HEK293 (cell line): ENCODE measurements around the gene ADGRL1.

ENCODE experiments used
- CTCF ChIA-PET: fragments of 350-600 bp; formaldehyde crosslinking; extraction: SDS; loops from one replicate; lab custom pipeline; 2021; ENCODE audit warnings: antibody characterized with exemption; lab: Yijun Ruan, JAX
- POLR2A ChIA-PET: fragments of 300-600 bp; formaldehyde crosslinking; extraction: SDS; loops from one replicate; lab custom pipeline; 2020; ENCODE audit warnings: antibody characterized with exemption, inconsistent platforms; lab: Yijun Ruan, JAX
- H3K27ac ChIP-seq: fragments of 200-500 bp; sonication (Bioruptor generic); 2 replicates; pipeline ENCODE4 v1.5.1; 2014; ENCODE audit warnings: low read depth, low read length, control low read depth, inconsistent platforms; ENCODE audit errors: extremely low read depth
- H3K36me3 ChIP-seq, 2 experiments: fragments of 200-500 bp in 1 of 2; sonication (Bioruptor generic) in 1 of 2; 1 replicate in 1 of 2; 2 replicates in 1 of 2; pipeline ENCODE4 v1.5.1; 2014 to 2017; ENCODE audit warnings: inconsistent platforms in 2 of 2, low read length in 2 of 2; ENCODE audit not compliant: control insufficient read depth in 2 of 2, insufficient read depth in 1 of 2
- H3K4me1 ChIP-seq: fragments of 200-500 bp; sonication (Bioruptor generic); 2 replicates; pipeline ENCODE4 v1.5.1; 2014; ENCODE audit warnings: mild to moderate bottlenecking, low read length, inconsistent platforms; ENCODE audit not compliant: control insufficient read depth, insufficient read depth
- H3K4me3 ChIP-seq: 2 replicates; pipeline ENCODE4 v1.5.1; 2011; ENCODE audit warnings: low read depth, mild to moderate bottlenecking, control low read depth, low read length, moderate library complexity
- H3K9me3 ChIP-seq: fragments of 200-500 bp; sonication (Bioruptor generic); 2 replicates; pipeline ENCODE4 v1.5.1; 2014; ENCODE audit warnings: low read depth, low read length, inconsistent platforms; ENCODE audit not compliant: control insufficient read depth, insufficient read depth
- BCL11B ChIP-seq: fragments of 450-650 bp; formaldehyde crosslinking; IDR thresholded peaks from 2 replicates; pipeline ENCODE4 v1.5.1; 2016; ENCODE audit warnings: low read depth, missing biosample characterization, missing genetic modification characterization
- BCL6B ChIP-seq: fragments of 450-650 bp; formaldehyde crosslinking; IDR thresholded peaks from 2 replicates; pipeline ENCODE4 v1.5.1; 2017; ENCODE audit warnings: missing biosample characterization, missing genetic modification characterization
- HOXA7 ChIP-seq: sonication (generic); formaldehyde crosslinking; IDR thresholded peaks from 2 replicates; pipeline ENCODE4 v1.8.1; 2022; ENCODE audit warnings: missing genetic modification reagents, borderline replicate concordance
- HOXC10 ChIP-seq: sonication (generic); formaldehyde crosslinking; IDR thresholded peaks from 2 replicates; pipeline ENCODE4 v1.8.1; 2023; ENCODE audit warnings: mild to moderate bottlenecking, missing genetic modification reagents
- KLF16 ChIP-seq: fragments of 450-650 bp; formaldehyde crosslinking; IDR thresholded peaks from 2 replicates; pipeline ENCODE4 v1.5.1; 2017; ENCODE audit warnings: missing biosample characterization, missing genetic modification characterization
- MYNN ChIP-seq: fragments of 450-650 bp; formaldehyde crosslinking; IDR thresholded peaks from 2 replicates; pipeline ENCODE4 v1.5.1; 2016; ENCODE audit warnings: missing biosample characterization, missing genetic modification characterization, borderline replicate concordance
- SALL2 ChIP-seq: fragments of 450-650 bp; formaldehyde crosslinking; IDR thresholded peaks from 2 replicates; pipeline ENCODE4 v1.5.0; 2017; ENCODE audit warnings: missing biosample characterization, mild to moderate bottlenecking, missing genetic modification characterization, borderline replicate concordance
- TCF7L2 ChIP-seq: IDR thresholded peaks from 2 replicates; pipeline ENCODE4 v1.6.1; 2011; ENCODE audit warnings: low read depth, mild to moderate bottlenecking, inconsistent platforms, low read length, moderate library complexity, borderline replicate concordance
- ZNF112 ChIP-seq: fragments of 450-650 bp; formaldehyde crosslinking; IDR thresholded peaks from 2 replicates; pipeline ENCODE4 v1.5.0; 2017; ENCODE audit warnings: missing biosample characterization, missing genetic modification characterization
- ZNF214 ChIP-seq: fragments of 450-650 bp; formaldehyde crosslinking; IDR thresholded peaks from 2 replicates; pipeline ENCODE4 v1.5.1; 2017; ENCODE audit warnings: missing biosample characterization, mild to moderate bottlenecking, missing genetic modification characterization, borderline replicate concordance
- ZNF280C ChIP-seq: fragments of 450-650 bp; formaldehyde crosslinking; IDR thresholded peaks from 2 replicates; pipeline ENCODE4 v1.5.1; 2016; ENCODE audit warnings: missing biosample characterization, missing genetic modification characterization
- ZNF37A ChIP-seq: fragments of 450-650 bp; IDR thresholded peaks from 2 replicates; pipeline ENCODE4 v1.5.1; 2018; ENCODE audit warnings: missing biosample characterization, missing genetic modification characterization
- ZNF558 ChIP-seq: fragments of 450-650 bp; formaldehyde crosslinking; IDR thresholded peaks from 2 replicates; pipeline ENCODE4 v1.5.1; 2016; ENCODE audit warnings: missing biosample characterization, missing genetic modification characterization
- ZNF561 ChIP-seq: fragments of 450-650 bp; IDR thresholded peaks from 2 replicates; pipeline ENCODE4 v1.5.1; 2018; ENCODE audit warnings: missing biosample characterization, missing genetic modification characterization, borderline replicate concordance
- ZNF600 ChIP-seq: fragments of 450-650 bp; formaldehyde crosslinking; IDR thresholded peaks from 2 replicates; pipeline ENCODE4 v1.5.1; 2016; ENCODE audit warnings: missing biosample characterization, missing genetic modification characterization
- ZNF660 ChIP-seq: fragments of 450-650 bp; IDR thresholded peaks from 2 replicates; pipeline ENCODE4 v1.5.1; 2018; ENCODE audit warnings: missing biosample characterization, mild to moderate bottlenecking, missing genetic modification characterization
- ZSCAN30 ChIP-seq: fragments of 450-650 bp; IDR thresholded peaks from 2 replicates; pipeline ENCODE4 v1.5.1; 2018; ENCODE audit warnings: missing biosample characterization, mild to moderate bottlenecking, missing genetic modification characterization, moderate library complexity
- TF ChIP-seq, protein P1 (sequence below): fragments of 450-650 bp; formaldehyde crosslinking; IDR thresholded peaks from 2 replicates; pipeline ENCODE4 v1.5.1; 2016; ENCODE audit warnings: missing biosample characterization, missing genetic modification characterization
- TF ChIP-seq, protein P2 (sequence below): fragments of 450-650 bp; formaldehyde crosslinking; IDR thresholded peaks from 2 replicates; pipeline ENCODE4 v1.5.1; 2016; ENCODE audit warnings: missing biosample characterization, missing genetic modification characterization, low read depth
- TF ChIP-seq, protein P3 (sequence below): fragments of 450-650 bp; formaldehyde crosslinking; conservative IDR thresholded peaks from 2 replicates; pipeline ENCODE4 v1.5.1; 2016; ENCODE audit warnings: low read depth, missing biosample characterization, missing genetic modification characterization

Gene ADGRL1

GRCh38 chr19:14103310-14103709 lies 102.7 kb downstream of the ADGRL1 start (continued):
- TF ChIP-seq, protein P1, sequence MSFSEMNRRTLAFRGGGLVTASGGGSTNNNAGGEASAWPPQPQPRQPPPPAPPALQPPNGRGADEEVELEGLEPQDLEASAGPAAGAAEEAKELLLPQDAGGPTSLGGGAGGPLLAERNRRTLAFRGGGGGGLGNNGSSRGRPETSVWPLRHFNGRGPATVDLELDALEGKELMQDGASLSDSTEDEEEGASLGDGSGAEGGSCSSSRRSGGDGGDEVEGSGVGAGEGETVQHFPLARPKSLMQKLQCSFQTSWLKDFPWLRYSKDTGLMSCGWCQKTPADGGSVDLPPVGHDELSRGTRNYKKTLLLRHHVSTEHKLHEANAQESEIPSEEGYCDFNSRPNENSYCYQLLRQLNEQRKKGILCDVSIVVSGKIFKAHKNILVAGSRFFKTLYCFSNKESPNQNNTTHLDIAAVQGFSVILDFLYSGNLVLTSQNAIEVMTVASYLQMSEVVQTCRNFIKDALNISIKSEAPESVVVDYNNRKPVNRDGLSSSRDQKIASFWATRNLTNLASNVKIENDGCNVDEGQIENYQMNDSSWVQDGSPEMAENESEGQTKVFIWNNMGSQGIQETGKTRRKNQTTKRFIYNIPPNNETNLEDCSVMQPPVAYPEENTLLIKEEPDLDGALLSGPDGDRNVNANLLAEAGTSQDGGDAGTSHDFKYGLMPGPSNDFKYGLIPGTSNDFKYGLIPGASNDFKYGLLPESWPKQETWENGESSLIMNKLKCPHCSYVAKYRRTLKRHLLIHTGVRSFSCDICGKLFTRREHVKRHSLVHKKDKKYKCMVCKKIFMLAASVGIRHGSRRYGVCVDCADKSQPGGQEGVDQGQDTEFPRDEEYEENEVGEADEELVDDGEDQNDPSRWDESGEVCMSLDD (tag by site-specific recombination): no peak

DNA sequence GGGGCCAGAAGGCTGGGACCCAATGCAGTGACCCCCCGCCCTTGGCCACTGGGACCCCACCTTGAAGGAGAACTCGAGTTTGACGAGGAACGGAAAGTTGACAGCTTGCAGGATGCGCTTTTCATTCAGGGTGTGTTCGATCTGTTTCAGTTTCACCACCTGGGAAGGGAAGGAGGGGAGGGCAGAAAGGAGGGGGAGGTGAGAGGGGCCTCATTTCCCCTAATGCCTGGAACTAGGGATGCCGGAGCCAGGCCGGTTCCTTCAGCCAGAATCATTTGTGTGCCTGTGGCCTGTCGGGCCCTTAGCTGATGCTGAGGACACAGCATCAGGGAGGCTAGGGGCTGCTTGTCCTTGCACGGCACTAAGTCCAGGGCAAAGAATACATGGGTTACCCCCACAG lies 103.2 kb downstream of the ADGRL1 start:
- ChIA-PET CTCF (interaction anchor here (0.6 kb wide), 1 partner anchor 218 kb away, joined by 5 read pairs; no protein-coding TSS in a partner anchor), POLR2A (interaction anchor here (1.8 kb wide), 1 partner anchor 34 kb away, joined by 5 read pairs; the partner anchor contains the start of gene ASF1B)
- TF ChIP-seq, protein P2, sequence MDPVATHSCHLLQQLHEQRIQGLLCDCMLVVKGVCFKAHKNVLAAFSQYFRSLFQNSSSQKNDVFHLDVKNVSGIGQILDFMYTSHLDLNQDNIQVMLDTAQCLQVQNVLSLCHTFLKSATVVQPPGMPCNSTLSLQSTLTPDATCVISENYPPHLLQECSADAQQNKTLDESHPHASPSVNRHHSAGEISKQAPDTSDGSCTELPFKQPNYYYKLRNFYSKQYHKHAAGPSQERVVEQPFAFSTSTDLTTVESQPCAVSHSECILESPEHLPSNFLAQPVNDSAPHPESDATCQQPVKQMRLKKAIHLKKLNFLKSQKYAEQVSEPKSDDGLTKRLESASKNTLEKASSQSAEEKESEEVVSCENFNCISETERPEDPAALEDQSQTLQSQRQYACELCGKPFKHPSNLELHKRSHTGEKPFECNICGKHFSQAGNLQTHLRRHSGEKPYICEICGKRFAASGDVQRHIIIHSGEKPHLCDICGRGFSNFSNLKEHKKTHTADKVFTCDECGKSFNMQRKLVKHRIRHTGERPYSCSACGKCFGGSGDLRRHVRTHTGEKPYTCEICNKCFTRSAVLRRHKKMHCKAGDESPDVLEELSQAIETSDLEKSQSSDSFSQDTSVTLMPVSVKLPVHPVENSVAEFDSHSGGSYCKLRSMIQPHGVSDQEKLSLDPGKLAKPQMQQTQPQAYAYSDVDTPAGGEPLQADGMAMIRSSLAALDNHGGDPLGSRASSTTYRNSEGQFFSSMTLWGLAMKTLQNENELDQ (tag by site-specific recombination): no peak
- no peak for TF ChIP-seq ZNF214 (tag by site-specific recombination)
- no peak for TF ChIP-seq ZNF600
- no peak for TF ChIP-seq ZNF112
- no peak for TF ChIP-seq ZNF558 (tag by site-specific recombination)
- TF ChIP-seq BCL6B (tag by site-specific recombination): no peak
- no peak for TF ChIP-seq SALL2
- no peak for TF ChIP-seq TCF7L2
- TF ChIP-seq, protein P3, sequence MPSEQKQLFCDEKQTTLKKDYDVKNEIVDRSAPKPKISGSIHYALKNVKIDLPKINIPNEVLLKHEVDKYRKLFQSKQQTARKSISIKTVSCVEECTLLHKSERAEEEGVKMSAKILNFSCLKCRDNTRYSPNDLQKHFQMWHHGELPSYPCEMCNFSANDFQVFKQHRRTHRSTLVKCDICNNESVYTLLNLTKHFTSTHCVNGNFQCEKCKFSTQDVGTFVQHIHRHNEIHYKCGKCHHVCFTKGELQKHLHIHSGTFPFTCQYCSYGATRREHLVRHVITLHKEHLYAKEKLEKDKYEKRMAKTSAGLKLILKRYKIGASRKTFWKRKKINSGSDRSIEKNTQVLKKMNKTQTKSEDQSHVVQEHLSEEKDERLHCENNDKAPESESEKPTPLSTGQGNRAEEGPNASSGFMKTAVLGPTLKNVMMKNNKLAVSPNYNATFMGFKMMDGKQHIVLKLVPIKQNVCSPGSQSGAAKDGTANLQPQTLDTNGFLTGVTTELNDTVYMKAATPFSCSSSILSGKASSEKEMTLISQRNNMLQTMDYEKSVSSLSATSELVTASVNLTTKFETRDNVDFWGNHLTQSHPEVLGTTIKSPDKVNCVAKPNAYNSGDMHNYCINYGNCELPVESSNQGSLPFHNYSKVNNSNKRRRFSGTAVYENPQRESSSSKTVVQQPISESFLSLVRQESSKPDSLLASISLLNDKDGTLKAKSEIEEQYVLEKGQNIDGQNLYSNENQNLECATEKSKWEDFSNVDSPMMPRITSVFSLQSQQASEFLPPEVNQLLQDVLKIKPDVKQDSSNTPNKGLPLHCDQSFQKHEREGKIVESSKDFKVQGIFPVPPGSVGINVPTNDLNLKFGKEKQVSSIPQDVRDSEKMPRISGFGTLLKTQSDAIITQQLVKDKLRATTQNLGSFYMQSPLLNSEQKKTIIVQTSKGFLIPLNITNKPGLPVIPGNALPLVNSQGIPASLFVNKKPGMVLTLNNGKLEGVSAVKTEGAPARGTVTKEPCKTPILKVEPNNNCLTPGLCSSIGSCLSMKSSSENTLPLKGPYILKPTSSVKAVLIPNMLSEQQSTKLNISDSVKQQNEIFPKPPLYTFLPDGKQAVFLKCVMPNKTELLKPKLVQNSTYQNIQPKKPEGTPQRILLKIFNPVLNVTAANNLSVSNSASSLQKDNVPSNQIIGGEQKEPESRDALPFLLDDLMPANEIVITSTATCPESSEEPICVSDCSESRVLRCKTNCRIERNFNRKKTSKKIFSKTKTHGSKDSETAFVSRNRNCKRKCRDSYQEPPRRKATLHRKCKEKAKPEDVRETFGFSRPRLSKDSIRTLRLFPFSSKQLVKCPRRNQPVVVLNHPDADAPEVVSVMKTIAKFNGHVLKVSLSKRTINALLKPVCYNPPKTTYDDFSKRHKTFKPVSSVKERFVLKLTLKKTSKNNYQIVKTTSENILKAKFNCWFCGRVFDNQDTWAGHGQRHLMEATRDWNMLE: no peak
- no peak for TF ChIP-seq HOXC10 (CRISPR knock-in tag)
- TF ChIP-seq BCL11B: no peak
- TF ChIP-seq MYNN (tag by site-specific recombination): no peak
- no peak for TF ChIP-seq ZNF561 (tag by site-specific recombination)
- no peak for TF ChIP-seq ZNF660
- no peak for TF ChIP-seq ZSCAN30
- no peak for TF ChIP-seq KLF16 (tag by site-specific recombination)
- no peak for TF ChIP-seq HOXA7 (CRISPR knock-in tag)
- TF ChIP-seq ZNF280C (tag by site-specific recombination): no peak
- no peak for TF ChIP-seq ZNF37A (tag by site-specific recombination)
- TF ChIP-seq, all 188 proteins: peak for 0
- no peaks in the 10 kb centered on the region for H3K9me3 ChIP-seq
- H3K4me1 ChIP-seq: no peaks in the 10 kb centered on the region
- no peak overlapping the region for H3K27ac ChIP-seq
- peaks cover 26 to 64% of the 10 kb centered on the region in 2 experiments; a peak in 2 of 3 replicates for H3K36me3 ChIP-seq
- no peak overlapping the region for H3K4me3 ChIP-seq
